ENCODE data around the gene ZFP42.
"Not testable (repeated sequence)": the region's sequence is repeated elsewhere in the genome, so short reads cannot be mapped to it uniquely, and the experiment has no call there.

Gene ZFP42

DNA sequence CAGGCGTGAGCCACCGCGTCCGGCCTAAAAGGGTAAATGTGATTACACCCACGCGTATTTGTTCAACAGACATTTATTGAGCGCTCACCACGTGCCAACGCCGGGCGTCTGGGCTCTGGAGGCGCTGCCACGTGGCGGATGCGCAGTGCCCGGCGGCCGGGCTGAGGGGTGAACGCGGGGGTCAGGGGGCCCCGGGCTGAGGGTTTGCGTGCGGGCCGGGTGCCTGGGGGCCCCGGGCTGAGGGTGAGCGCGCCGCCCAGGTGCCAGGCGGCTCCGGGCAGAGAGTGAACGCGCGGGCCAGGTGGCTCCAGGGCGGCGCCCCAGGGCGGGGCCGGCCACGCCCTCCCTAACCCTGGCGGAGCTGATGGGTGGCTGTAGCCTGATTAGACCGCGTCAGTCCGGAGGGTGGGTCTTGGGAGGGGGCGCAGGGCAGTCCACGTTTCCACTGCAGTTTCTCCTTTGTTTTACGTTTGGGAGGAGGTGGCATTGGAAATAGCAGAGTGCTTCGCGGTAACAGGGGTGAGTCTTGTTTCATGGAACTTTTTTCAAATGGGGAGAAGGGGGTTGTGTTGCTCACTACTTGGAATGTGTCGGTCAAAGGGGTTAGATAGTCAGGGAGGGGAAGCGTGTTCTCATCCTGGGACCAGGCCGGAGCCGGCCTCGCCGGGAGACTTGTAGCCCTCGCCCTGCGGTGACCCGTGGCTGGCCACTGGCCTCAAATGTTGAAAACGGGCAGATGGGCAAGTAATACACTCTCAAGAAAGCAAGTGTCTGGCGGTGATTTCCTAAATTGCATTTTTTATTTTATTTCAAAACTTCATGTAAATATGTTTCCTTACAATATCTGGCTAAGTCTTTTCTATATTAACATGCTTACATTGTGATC lies at the start of gene ZFP42:
Gene ZFP42, plus strand, starts transcription at position 450 of the 886 bp plus-strand sequence. CDS start 7,037 bp downstream, outside the sequence.
- no peak for DNase-seq (ENCODE audit: low spot score)

DNA sequence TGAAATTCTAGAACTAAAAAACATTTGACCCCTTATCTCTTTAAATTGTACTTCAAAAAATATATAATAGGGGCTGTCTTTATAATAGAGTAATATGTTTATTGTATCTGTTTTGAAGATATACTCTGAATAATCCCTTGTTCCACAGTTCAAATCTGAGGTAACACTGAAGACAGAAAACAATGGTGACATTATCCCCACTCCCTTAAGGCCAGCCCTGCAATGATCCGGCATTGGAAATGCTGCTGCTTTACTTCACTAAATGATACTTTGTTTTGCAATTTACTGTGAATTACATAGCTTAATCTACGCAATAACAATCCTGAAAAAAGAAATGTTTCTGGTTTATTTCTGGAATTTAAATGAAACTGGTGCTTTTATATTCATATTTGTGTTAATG lies 34.4 kb upstream of the ZFP42 start:
- no peak for DNase-seq (ENCODE audit: low spot score)

GRCh38 chr4:187961961-187962360 lies 33.6 kb upstream of the ZFP42 start:
- no peak for DNase-seq (ENCODE audit: low spot score)

GRCh38 chr4:187962926-187963325 lies 32.6 kb upstream of the ZFP42 start:
- no peak for DNase-seq (ENCODE audit: low spot score)

DNA sequence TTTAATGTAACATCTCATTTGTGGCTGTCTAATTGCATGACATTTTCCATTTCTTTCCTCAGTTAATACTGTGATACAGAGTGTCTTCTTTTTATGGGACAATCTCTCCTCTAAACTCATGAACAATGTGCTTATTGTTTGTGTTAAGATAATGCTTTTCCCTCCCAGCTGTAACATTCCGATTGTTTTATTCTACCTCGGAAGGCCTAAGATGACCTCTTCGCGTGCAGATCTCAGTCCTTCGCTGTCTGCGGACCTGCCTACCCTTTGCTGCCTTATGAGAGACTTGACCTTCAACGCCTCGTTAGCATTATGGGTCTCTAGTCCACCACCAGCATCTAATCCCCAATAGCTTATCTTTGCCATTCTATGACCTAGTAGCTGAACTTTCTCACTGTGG lies 29.8 kb upstream of the ZFP42 start:
- no peak for DNase-seq (ENCODE audit: low spot score)

DNA sequence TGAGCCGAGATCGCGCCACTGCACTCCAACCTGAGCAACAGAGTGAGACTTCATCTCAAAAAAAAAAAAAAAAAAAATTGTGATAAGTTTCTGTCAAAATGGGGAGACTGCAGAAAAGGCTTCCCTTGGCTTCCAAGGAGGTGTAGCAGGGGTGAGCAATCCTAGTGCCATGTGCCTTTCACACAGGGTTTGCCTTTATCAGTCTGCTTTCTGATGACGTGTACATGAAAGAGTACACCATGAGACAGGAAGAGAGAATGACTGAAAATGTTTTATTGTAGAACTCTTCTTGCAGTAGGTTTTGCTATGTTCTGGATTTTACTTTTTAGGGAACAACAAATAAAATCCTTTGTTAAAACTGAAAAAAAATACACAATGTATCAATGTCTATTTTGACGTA lies 23.4 kb upstream of the ZFP42 start:
- DNase-seq (ENCODE audit: low spot score), result no peak

- DNase-seq (ENCODE audit: low spot score), result no peak
Measured at GRCh38 chr4:187983746-187984145, 11.8 kb upstream of the ZFP42 start.

DNA sequence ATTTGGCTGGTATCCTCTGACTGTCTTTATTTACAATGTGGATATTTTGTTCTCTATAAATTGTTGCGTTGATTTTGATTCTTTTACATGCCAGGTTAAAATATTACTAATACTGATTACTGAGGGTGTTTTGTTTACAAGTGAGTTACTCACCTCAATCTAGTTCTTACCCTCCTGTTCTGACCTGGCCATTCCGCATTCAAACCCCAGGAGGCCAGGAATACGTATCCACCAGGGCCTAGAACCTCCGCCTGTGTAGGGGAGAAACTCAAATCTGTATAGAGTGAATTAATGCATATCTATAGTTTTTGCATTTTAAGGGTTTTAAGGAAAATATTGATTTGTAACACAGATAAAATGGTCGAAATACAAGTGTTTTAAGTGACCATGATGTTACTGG lies 2.6 kb upstream of the ZFP42 start:
- DNase-seq (ENCODE audit: low spot score), result no peak

GRCh38 chr4:187993827-187994226 lies 1.7 kb upstream of the ZFP42 start:
- DNase-seq (ENCODE audit: low spot score), result peak; percentile 32

DNA sequence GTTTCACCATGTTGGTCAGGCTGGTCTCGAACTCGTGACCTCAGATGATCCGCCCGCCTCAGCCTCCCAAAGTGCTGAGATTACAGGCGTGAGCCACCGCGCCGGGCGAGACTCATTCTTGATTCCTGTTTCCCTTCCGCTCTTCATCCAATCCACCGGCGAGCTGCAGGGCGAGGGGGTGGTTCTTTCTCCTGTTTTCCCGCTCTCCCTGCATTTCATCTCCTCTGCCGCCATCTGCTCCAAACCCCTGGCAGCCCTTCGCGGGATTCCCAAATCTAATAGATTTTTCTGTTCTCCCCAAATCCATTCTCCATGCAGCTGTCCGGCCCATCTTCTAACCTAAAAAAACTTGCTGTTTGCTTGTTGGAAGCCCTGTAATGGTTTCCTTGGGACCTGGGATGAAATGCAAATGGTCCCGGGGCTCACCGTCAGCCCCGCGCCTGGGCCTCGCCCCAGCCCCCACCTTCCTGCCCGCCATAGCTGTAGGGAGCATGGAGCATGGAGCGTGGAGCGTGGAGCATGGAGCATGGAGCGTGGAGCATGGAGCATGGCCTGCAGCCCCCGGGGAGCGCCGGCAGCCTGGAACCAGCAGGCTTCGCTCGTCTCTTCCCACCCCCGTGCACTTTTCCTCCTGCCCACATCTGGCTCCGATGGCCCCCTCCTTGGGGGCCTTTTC lies 1.1 kb downstream of the ZFP42 start:
- DNase-seq (ENCODE audit: low spot score), result no peak

DNA sequence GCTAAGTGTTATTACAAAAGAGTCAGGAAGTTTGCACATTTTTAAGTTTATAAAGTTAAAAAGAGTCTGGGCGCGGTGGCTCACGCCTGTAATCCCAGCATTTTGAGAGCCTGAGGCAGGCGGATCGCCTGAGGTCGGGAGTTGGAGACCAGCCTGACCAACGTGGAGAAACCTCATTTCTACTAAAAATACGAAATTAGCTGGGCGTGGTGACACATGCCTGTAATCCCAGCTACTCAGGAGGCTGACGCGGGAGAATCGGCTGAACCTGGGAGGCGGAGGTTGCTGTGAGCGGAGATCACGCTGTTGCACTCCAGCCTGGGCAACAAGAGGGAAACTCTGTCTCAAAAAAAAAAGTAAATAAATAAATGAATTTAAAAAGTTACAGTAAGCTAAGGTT lies 2.4 kb downstream of the ZFP42 start:
- not testable (repeated sequence) for DNase-seq (ENCODE audit: low spot score)

DNA sequence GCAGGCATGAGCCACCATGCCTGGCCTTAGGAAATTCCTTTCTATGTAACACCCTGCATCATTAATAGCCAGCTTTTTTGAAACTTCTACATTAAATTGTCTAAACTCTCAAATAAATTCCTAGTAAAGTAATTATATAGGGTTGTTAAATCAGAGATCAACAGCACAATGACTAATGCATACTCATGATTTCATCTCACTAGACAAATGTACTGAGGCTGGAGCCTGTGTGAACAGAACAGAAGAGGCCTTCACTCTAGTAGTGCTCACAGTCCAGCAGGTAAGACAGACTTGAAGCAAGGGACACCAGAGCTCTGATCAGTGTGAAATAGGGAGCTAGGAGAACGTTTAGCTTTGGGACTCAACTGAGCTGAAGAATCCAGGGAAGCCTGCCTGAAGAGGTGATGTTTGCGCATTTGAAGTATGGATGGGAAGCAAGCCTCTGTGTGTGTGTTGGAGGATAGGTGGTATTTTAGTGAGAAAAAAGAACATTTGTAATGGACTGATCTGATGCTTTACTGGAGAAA lies 3.9 kb downstream of the ZFP42 start:
- DNase-seq (ENCODE audit: low spot score), result no peak

GRCh38 chr4:188002323-188002722 lies 6.8 kb downstream of the ZFP42 start:
- no peak for DNase-seq (ENCODE audit: low spot score)

DNA sequence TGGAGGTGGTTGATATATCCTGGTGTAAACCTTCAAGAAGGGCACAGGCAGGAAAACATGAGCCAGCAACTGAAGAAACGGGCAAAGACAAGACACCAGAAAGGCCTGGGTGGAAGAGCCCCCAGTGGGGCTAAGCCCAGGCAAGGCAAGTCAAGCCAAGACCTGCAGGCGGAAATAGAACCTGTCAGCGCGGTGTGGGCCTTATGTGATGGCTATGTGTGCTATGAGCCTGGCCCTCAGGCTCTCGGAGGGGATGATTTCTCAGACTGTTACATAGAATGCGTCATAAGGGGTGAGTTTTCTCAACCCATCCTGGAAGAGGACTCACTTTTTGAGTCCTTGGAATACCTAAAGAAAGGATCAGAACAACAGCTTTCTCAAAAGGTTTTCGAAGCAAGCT lies 7.2 kb downstream of the ZFP42 start:
- no peak for DNase-seq (ENCODE audit: low spot score)

DNA sequence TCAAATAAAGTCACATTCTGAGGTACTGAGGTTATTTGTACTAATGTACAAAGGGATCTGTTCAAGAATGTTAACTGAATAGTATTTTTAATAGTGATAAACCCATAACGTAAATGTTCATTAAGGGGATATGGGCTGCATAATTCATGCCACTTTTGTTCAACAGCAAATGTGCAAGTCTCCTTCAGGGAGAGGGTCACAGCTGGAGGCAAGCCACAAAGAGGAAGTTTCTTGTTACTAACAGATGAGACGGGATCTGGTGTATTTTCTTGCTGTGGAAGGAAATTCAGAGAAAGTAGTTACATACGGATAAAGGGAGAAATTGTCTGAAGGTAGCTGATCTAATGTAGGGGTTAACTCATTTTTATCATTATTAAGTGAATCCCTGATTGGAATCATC lies 10.0 kb downstream of the ZFP42 start:
- no peak for DNase-seq (ENCODE audit: low spot score)

GRCh38 chr4:188006285-188006848 lies 10.8 kb downstream of the ZFP42 start:
- DNase-seq (ENCODE audit: low spot score), result no peak

- peak; percentile 34 for DNase-seq (ENCODE audit: low spot score)
Measured at GRCh38 chr4:188008377-188008776, 12.8 kb downstream of the ZFP42 start.

DNA sequence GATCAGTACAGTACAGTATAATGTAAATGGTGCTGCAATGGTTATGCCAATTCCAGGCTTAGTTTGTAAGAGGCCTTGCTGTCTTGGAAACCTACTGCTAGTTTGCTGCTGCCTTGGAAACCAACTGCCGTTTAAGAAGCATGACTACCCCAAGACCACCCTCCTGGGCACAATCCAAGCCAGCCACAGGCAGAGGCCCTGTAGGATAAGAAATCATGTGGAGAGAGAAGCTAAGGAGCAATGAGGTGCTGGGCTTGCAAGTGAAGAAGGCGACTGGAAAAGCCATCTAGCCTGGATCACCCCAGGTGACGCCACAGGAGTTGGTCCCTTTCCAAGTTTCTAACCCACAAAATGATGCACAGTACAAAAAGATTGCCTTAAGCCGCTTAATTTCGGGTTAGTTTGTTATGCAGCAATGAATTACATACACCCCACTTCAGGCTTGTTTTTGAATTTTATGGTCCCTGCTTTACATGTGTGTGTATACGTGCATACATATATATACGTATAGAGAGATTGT lies 16.9 kb downstream of the ZFP42 start:
- no peak for DNase-seq (ENCODE audit: low spot score)

- DNase-seq (ENCODE audit: low spot score), result peak; percentile 31
Measured at GRCh38 chr4:188015025-188015940, 19.7 kb downstream of the ZFP42 start.

GRCh38 chr4:188016754-188017153 lies 21.2 kb downstream of the ZFP42 start:
- no peak for DNase-seq (ENCODE audit: low spot score)

DNA sequence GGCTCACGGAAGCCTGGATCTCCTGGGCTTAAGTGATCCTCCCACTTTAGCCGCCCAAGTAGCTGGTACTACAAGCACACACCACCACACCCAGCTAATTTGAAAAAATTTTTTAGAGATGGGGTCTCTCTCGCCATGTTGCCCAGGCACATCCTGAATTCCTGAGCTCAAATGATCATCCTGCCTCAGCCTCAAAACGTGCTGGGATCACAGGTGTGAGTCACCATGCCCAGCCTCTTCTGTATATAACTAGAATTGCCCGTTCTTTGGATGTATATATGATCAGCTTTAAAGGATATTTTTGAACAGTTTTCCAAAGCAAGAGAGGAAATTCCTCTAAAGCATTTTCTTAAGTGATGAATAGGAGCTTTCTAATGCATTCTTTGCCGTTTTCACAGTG lies 22.7 kb downstream of the ZFP42 start:
- DNase-seq (ENCODE audit: low spot score), result no peak

Data from GM03348 (cell line).